ENCODE results near the gene LPCAT1.
"Not testable (repeated sequence)": the region's sequence is repeated elsewhere in the genome, so short reads cannot be mapped to it uniquely, and the experiment has no call there.

Gene LPCAT1

GRCh38 chr5:1464096-1464446 is 59.7 kb downstream of the LPCAT1 start:
- no peak for TF ChIP-seq CTCF (IDR thresholded peaks at IDR 0.05; ENCODE audit: extremely low read depth, insufficient read depth, missing control alignments)
- in situ Hi-C loops (cut with MboI; ENCODE audit: low pct_unique_long_range_greater_than_20kb, low sequenced_read_pairs, unreplicated experiment), result no loop called here
- no peak for DNase-seq (ENCODE audit: low spot score)

- in situ Hi-C loops (cut with MboI; ENCODE audit: low pct_unique_long_range_greater_than_20kb, low sequenced_read_pairs, unreplicated experiment), result no loop called here
- no peak for TF ChIP-seq CTCF (IDR thresholded peaks at IDR 0.05; ENCODE audit: extremely low read depth, insufficient read depth, missing control alignments)
- DNase-seq (ENCODE audit: low spot score), result no peak
Observed at GRCh38 chr5:1463326-1464095, 60.2 kb downstream of the LPCAT1 start.

GRCh38 chr5:1462358-1462757 is 61.4 kb downstream of the LPCAT1 start:
- TF ChIP-seq CTCF (IDR thresholded peaks at IDR 0.05; ENCODE audit: extremely low read depth, insufficient read depth, missing control alignments), result no peak
- DNase-seq (ENCODE audit: low spot score), result no peak
- in situ Hi-C loops (cut with MboI; ENCODE audit: low pct_unique_long_range_greater_than_20kb, low sequenced_read_pairs, unreplicated experiment), result no loop called here

GRCh38 chr5:1461396-1461795 is 62.4 kb downstream of the LPCAT1 start:
- TF ChIP-seq CTCF (IDR thresholded peaks at IDR 0.05; ENCODE audit: extremely low read depth, insufficient read depth, missing control alignments), result no peak
- in situ Hi-C loops (cut with MboI; ENCODE audit: low pct_unique_long_range_greater_than_20kb, low sequenced_read_pairs, unreplicated experiment), result no loop called here

GRCh38 chr5:1460054-1460682 is 63.6 kb downstream of the LPCAT1 start:
- no peak for DNase-seq (ENCODE audit: low spot score)
- in situ Hi-C loops (cut with MboI; ENCODE audit: low pct_unique_long_range_greater_than_20kb, low sequenced_read_pairs, unreplicated experiment), result no loop called here
- TF ChIP-seq CTCF (IDR thresholded peaks at IDR 0.05; ENCODE audit: extremely low read depth, insufficient read depth, missing control alignments), result no peak

More at GRCh38 chr5:1461396-1461795, 62.4 kb downstream of the LPCAT1 start:
- no peak for DNase-seq (ENCODE audit: low spot score)

- DNase-seq (ENCODE audit: low spot score); in situ Hi-C loops (cut with MboI; ENCODE audit: low pct_unique_long_range_greater_than_20kb, low sequenced_read_pairs, unreplicated experiment): not testable (repeated sequence)
Observed at GRCh38 chr5:1459435-1459834, 64.3 kb downstream of the LPCAT1 start.

- DNase-seq (ENCODE audit: low spot score); in situ Hi-C loops (cut with MboI; ENCODE audit: low pct_unique_long_range_greater_than_20kb, low sequenced_read_pairs, unreplicated experiment): not testable (repeated sequence)
Observed at GRCh38 chr5:1456110-1456881, 67.5 kb downstream of the LPCAT1 start.
